Measurements from ENCODE around the gene ME3.

The ME3 gene

DNA sequence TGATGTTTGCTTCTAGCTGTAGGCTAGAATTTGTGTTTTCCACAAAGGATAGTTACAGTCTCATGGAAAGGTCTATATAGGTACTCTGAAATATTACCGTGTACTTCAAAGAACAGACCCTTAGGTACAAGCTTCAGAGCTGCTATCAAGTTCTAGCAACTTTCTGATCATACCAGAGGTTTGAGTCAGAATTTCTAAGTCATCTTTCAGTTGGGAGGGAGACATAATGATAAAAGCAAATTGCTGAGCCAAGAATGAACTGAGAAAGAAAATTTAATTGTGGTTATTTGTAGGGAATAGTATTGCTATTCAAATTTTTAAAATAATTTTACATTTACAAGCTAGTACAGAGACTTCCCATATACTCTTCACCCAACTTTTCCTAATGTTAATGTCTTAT lies 19.9 kb upstream of the ME3 start:
- DNase-seq: no peak

DNA sequence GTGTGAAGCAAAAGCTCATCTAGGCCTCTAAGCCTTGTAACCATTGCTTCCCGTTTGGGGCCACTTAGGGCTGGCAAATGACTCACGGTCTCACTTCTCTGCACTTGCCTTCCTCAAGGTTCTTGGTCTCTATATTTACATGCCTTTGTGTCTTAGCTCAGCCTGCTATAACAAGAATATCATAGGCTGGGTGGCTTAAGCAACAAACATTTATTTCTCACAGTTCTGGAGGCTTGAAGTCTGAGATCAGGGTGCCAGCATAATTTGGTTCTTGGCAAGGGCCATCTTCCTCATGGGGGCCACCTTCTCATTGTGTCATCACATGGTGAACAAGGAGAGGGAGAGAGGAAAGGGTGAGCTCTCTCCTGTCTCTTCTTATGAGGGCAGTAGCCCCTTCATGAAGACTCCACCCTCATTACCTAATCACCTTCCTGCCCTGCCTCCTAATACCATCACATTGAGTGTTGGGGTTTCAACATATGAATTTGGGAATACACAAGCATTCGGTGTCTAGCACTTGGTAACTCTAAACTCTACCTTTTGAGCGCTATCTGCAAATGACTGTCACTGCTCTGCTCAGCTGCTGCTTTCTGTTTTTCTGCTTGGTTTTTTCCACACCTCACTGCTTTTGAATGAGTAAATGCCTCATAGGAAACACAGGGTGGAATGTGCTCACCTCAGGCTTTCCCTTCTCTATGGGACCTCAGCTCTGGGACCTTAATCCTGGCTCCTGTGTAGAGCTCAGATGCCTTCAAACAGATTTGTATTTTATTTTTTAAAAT lies 16.2 kb upstream of the ME3 start:
- DNase-seq: no peak

DNA sequence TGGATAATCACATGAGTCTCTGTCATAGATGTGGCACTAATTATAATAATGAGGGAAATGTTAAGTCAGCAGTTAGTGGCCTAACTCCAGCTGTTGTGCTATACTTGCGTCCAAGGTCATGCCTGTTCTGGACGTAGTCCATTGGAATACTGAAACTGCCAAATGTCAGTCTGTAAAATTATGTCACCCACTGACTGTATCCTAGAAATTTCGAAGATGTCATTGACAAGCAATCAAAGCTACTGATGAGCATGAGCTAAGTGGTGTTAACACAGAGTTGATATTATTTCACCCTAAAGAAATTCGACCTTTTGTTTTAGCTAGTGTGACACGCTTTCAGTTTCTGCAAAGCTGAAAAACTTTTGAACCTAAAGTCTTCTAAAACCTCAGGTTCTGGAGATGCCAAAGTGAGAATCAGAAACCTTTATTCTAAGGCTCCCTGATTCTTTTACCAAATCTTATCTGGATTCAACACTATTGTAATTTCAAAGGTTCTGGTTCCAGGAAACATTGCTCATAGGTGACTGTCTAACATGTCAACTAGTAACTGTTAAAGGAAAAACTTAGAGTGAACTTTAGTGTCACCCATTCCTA lies 14.9 kb upstream of the ME3 start:
- DNase-seq: no peak

DNA sequence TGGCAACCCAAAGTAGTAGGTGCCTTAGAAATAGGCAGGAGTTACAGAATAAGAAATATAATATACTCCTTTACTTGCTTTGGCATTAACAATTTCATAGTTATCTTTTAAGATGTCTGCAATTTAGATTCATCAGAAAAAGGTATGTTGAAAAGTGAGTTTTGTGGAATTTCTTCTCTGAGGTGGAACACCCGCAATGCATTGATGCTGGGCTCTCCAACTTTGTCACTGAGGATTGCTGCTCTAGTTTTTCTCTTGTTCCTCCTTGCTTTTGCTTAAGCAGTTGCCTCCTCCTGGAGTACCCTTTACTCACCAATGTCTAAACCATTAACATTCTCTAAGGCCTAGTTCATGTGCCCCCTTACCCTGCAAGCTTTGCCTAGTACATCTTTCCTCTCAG lies 14.1 kb upstream of the ME3 start:
- DNase-seq: no peak

DNA sequence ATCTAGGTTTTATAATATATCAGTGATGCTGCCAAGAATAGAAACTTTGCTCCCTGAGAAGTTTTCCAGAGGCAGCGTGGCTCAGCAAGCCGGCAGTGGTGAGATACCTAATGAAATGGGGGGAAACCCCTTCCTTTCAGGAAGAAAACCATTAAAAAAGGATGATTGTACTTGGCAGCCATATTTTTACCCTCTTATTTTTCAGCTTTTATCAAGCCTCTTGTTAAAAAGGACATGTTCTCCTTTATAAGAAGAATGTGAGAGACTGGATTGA lies 9.0 kb upstream of the ME3 start:
- DNase-seq: no peak

DNA sequence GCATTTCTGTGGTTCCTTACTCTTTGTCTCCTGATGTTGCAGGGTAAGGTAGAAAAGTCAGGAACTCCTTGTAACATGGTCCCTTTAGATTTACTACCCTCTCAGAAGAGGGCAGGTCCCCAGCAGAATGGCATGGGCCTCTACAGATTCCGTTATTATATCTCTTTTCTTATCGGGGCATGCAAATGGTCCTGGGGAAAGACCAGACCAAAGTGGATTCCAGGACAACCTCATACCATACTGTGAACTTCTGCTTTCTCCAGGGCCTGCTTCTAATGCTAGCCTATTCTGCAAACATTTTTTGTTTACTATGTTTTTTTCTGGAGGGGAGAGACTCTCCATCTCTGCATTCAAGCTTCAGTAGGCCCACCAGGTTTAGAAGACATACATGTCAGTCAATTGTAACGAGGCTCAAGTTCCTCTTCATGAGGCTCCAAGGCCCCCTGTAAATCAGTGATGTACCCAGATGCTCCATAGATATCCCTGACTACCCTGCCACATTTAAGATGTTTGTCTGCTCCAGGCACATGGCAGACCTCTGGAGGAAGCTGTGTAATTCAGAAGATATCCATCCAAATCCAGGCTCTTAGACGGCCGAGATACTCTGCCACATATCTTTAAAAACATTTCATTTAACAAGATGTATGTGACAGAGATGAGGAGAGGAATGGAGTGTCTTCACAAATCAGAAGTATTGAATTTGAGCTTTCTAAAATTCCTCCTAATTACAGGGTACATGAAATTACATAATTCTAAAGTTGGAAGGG lies 8.5 kb upstream of the ME3 start:
- no peak for DNase-seq

DNA sequence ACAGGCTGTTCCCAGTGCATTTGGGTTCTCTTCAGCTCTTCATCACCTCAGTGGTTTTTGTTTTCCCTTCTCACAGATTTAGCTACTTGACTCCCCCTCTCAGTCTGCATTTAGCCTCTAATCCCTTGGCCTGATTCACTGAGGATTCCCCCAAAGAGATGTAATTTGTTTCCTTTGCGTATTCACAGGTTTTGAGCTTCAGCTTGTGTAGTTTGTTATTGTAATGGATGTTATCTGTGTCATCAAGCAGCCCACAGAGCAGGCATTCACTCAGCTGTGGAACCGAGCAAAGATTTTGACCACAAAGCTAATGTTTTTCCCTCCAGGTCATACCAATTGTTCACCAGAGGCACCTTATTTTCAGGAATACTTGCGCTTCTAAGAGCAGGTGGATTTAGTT lies 6.4 kb upstream of the ME3 start:
- DNase-seq: no peak

DNA sequence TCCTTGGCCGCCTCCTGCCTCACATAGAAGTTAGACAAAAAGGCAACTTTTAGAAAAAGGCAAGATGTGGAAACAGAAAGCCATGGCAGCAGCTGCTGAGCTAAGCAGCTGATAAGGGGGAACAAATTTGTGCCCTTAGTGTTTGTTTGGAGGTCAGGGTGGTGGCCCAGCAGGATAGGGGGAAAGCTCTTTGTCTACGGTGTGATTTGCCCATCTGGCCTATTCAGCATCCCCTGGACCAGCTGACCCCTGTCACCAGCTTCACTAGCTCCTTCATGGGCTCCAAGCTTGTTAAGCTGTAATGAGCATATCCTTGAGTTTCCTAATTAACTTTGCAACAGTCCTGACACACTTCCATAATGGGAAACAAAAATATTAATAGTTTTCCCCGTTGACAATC lies 5.9 kb upstream of the ME3 start:
- no peak for DNase-seq

DNA sequence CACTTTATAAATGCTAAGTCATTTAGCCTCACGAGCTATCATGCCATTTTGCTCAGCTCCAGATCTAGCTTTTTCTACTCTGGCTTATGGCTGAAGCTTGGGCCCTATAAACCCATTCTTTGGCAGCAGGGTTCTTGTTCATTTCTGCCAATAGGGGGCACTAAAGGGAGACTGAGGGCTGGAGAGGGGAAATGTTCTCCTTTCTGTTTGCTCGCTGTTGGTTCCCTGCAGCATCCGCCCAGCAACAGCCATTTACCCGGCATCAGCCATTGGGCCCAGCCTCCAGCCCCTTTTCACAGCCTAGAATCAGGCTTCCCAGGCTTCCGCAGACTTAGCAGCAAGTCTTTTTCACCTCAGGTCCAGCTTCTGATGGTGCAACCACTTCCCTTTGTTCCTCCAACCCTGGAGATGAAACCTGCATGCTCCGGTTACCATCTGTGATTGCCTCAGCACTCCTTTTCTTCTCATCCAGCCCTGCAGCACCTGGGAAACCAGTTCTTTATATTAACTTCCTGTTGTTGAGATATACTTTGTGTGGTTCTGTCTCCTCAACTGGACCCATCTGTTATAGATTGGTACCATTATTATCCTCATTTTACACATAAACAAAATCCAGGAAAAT lies 4.2 kb upstream of the ME3 start:
- DNase-seq: no peak

DNA sequence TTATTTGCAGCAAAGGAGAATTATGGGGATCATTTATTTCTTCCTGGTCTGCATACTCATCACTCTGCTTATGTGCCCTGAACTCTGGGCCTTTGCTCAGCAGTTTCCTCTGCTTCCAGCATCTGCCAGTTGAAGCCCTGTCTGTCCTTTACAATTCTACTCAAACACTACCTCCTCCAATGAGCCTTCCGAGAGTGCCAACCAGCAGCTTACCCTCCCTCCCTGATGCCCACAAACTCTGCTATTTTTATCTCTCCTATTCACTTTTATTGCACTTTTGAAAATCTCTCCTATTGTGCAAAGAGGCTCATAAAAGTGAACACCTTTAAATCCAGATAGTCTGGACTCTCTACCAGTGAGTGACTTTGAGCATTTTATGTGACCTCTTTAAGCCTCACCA lies 3.6 kb upstream of the ME3 start:
- DNase-seq: no peak

DNA sequence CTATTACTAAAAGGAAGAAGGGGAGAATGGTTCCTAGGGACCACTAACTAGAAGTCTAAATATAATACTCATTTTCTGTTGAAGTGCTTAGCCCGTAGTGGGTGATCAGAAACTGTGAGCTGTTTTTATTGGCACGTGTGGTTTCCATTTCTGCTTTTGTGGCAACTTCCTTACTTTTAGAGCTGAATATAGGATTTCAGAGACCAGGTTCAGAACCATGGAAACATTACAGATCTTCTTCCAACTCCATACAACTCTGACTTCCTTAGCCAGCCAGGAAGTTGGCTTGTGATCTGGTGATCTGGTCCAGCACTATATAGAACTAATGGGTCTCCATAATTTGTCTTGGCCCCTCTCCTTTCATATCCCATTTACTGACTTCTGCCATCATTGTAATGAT lies 2.6 kb upstream of the ME3 start:
- DNase-seq: no peak

DNA sequence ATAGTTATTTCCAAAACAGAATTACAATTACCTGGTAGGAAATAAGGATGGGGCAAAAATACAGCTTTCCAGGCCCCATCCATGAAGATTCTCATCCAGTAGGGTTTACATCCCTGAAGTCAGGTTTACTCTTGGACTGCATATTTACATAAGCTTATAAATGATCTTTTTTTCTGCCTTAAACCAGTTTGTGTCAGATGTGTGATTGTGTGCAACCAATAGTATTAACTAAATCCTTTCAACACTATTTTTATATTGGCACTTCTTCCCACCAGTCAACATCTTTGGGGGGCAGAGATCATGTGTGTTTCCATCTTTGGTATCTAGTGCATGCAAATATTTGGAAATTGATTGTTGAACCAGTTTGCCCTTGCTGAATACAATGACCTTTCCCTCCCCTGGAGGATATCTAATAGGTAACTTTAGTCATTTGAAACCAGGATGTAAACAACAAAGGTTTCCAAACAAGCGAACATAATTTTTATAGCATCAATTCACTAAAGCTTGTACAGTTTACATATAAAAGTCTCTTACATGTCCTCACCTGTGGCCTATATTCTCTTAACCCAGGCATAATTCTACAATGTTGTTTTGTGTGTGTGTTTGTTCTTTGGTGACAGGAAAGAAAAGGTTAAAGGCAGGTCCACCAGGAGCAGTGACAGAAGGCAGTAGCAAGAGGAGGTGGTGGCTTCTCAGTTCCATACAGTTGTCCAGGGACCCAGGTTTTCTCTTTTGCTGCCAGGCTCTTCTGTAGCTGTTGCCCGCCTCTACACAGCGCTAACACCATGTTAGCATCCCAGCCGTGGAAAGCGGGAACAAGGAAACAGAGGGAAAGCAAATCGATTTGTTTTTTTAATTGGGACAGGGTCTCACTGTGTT lies 1.7 kb upstream of the ME3 start:
- no peak for DNase-seq

DNA sequence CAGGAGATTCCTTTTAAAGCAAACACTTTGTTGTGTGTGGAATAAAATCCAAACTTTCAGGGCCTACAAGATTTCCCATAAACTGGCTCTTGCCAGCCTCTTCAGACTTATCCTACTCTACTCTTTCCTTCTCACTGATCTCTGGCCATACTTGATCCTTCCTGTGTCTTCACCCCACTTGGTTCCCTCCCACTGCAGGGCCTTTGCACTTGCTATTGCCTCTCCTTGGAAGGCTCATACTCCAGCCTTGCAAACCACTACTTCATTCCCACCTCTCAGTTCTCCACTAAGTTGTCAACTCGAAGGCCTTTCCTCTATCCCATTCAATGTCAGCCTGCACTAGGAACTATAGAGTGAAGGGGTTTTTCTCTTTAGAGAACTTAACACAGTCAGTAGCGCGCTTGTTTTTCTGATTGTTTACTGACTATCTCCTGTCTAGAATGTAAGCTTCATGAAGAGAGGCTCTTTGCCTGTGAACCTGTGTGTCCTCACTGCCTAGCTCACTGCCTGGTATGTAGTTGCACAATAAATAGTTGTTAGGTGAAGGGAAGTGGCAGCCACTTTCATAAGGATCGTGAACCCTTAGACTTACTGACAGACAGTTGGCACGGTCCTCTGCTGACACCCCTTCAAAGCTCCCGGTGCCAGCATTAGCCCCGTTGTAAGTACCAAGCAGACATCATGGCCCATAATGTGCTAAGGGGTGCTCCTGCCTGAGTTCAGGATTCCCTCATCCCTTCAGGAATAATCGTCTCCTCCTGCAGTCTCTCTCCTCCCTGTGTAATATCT lies 833 bp upstream of the ME3 start:
- DNase-seq: no peak

DNA sequence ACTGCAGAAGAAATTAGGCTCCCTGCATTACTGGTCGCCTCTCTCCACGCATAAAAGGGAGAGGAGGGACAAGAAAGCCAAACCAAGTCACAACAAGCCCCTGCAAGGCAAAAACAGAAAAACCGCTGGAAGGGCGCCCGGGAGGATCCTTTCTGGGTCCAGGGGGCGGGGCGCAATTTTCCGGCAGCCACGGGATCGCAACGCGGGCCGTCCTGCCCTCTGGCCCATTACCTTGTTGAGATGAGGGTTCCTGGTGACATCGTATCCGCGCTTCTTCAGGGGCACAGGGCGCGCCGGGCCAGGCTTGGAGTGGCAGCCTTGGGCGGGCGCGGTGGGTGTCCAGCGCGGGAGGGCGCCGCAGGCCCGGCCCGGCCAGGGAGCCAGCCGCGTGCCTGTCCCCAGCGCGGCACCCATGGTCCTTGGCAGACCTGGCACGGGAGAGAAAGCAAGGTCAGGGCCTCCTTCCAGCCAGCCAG lies 847 bp downstream of the ME3 start:
- DNase-seq: peak; percentile 57

DNA sequence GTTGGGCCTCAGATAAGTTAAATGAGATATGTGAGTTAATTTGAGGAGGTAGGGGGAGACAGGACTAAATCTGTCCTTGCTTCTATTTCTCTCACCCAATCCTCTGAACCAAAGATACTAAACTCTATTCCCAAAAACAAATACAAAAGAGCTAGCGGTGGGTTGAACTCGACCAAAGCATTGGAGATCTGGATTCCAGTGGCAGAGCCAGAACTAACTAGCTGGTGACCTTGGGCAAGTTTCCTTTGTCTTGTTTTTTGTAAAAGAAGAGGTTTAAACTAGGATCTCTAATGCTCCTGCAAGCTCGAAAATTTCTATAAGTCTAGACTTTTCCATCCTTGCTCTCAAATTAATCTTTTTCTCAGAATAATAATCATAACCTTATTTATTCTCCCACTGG lies 1.5 kb downstream of the ME3 start:
- DNase-seq: no peak

DNA sequence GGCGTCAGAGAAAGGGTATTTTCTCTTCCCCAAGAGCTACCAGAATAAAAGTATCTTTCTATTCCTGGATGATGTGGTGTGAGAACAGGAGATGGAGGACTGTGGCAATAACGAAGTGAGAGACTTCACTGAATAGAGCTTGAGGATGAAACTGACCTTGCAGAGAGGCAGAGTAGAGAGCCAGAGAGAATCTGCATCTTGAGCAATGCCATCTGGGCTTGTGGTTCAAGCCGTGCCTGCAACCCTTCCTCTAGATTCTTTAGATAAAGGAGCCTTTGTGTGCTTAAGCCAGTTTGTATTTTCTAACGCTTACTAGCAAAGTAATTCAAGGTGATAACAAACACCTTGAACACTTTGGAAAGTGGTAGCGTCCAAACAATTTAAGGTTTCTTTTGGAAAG lies 2.2 kb downstream of the ME3 start:
- no peak for DNase-seq

DNA sequence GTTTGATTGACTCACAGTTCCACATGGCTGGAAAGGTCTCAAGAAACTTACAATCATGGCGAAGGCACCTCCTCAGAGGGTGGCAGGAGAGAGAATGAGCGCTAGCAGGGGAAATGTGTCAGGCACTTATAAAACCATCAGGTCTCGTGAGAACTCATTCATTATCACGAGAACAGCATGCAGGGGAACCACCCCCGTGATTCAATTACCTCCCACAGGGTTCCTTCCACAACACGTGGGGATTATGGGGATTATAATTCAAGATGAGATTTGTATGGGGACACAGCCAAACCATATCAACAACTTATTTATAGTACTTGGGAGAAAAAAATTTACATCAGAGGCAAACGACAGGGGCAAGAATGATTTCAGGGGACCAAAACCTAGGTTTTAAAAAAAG lies 3.0 kb downstream of the ME3 start:
- DNase-seq: no peak

DNA sequence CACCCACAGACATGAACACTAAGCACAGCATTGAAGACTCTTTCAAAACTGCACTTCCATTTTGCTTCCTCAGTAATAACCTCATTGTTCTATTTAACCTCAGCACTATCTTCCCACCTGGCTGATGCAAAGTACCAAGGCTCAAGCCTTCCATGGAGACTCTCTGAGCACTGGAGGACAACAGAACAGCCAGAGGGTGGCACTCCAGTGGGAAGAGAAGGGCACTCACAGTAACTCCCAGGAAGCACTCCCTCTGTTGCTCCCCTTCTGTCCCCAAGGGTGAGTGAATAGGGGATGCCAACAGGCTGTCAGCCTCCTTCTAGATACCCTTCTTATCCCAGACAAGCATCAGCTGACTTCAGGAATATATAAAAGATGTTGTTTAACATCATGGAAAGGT lies 3.5 kb downstream of the ME3 start:
- DNase-seq: no peak

DNA sequence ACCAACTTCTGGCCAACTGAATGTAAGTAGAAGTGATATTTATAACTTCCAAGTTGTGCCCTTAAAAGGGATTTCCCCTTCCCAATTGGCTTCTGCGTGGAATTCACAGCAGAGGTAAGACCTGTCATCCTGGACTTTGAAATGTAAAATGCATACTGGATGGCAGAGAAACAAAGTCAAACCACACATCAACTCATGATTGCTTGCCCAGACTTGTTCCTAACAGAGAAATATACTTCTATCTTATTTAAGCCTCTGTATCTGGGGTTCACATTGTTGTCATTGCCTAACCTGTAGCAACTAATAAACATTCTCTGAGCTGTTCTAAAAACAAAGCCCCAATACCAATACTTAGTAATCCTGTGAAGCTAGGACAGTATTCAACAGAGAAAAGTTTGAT lies 6.2 kb downstream of the ME3 start:
- DNase-seq: no peak

DNA sequence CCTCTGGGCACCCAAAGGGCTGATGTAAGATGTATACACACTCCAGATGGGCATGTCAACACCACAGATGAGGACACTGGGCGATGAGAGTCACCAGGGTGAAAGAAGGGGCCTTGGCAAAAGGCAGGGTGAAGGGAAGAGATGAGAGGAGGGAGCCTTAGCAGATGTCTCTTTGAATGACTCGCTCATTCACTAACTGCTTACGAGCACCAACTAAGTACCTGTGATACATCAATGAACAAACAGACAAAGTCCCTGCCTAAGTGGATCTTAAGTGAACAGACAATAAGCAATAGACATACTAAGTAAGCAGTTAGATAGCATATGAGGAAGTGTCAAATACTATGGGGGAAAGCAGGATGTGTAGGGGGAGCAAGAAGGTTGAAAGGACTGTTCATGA lies 7.5 kb downstream of the ME3 start:
- no peak for DNase-seq

DNA sequence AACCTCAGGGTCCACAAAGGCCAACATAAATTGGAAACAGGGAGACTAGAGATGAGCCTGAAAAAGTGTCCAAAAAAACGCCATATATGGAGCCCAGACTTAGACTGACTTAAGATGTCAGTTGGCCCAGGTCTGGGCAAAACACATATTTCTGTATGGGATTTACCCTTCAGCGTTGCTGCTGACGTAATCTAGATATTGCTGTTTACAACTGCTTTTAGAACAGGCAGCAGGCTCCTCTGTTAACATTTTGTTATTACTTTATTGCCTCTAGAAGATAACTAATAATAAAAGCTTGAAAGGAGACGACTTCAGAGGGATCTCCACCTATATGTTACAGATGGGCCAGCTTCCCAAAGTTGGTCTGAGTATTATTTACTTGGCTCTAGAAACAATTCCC lies 8.7 kb downstream of the ME3 start:
- no peak for DNase-seq

DNA sequence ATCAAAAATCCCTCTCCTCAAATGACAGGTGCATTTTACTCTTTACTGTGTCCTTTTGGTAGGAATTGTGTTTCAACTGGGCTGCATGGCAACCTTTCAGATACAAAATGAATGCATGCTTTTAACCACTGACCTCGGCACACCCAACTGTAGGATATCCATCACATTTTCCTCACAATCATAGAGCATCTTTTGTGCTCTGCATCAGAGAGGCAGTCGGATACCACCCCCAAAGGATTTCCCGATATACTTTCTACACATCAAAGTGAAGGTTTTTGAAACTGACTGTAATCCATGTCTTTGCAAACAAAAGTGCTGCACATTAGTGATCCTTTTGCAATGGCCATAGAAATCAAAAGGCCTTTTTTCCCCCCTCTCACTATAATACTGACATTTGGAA lies 9.1 kb downstream of the ME3 start:
- DNase-seq: no peak

Data from NCI-H1105 (cell line).